SK-MEL-5 (cell line): ENCODE data around the gene MYO16. TPM values are rescaled to one million over a fixed set of nuclear protein-coding genes. Genes with fewer than 3 reads are reported as not detected.

Experiments
- DNase-seq: peaks from one replicate; pipeline ENCODE4 v3.0.0-alpha.2; 2016; ENCODE audit warnings: low read depth, low spot score
- in situ Hi-C: cut with HindIII; loops from 2 replicates; pipeline ENCODE4 v1.10.0; 2016; ENCODE audit warnings: low sequenced_read_pairs, high pct_unique_total_duplicates, low pct_unique_long_range_greater_than_20kb
- total RNA-seq: library from RNA; depleted of rRNA; stranded (reverse); fragments of >200 nt; shearing (Covaris generic); gene quantifications from 2 replicates; pipeline ENCODE4 v1.2.3, GENCODE V29; 2014

Gene MYO16
- total RNA-seq, 1 experiment from 2014 or later: 0.18 TPM

GRCh38 chr13:108645376-108645775 is 16.0 kb downstream of the MYO16 start:
- no peak for DNase-seq
- in situ Hi-C loops: no loop called here

DNA sequence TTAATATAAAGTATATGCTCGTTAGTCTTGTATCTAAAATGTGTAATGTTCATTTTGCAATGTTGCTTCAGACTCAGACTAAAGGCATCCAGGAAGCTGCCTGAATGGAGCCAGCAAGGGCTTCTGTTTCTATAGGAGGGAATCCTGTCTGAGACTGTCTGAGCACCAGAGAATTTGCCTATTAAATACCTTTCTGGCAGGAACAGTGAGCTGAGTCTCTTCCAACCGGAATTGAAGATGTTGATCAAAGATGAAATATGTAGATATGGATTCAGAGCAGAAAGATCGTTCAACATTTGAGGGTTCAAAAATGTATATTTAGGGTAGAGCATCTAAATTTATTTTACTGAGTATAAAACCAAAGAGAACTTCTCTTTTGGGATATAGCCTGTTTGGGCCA is 20.9 kb downstream of the MYO16 start:
- in situ Hi-C loops: no loop called here
- DNase-seq: no peak

DNA sequence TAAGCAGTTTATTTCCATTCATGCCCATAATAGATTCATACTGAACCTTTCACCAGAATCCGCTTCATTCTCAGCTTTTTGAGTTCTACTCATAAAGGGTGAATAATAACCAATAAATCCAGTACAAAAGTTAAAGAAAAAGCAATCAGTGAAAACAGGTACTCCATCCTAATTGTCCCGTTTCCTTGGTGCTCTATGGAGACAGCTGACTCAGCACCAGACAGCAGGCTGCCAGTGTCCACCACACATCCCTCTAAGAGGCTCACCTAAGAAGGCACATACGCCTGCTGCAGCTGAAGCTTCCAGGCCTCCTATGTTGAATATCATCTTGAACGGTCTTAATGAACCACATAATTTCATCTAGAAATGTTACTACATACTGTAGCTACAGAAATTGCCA is 27.3 kb downstream of the MYO16 start:
- no peak for DNase-seq
- in situ Hi-C loops: no loop called here

DNA sequence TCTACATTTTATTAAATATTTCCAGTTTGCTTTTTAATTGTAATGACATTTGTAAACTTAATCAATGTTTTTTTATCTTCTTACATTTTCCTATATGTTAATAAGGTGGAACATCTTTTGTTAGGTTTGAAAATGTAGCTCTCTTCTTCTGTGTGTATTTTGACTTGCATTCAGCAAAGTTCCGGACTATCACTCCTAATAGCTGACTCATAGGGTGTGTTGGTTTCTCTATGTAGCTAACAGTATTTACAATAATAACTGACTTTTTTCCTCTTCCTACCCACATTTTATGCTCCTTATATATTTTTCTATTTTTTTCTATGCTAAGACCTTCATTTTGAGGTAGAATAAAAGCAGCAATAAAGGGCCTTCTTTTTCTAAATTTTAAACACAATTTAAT is 28.1 kb downstream of the MYO16 start:
- DNase-seq: no peak
- in situ Hi-C loops: no loop called here

DNA sequence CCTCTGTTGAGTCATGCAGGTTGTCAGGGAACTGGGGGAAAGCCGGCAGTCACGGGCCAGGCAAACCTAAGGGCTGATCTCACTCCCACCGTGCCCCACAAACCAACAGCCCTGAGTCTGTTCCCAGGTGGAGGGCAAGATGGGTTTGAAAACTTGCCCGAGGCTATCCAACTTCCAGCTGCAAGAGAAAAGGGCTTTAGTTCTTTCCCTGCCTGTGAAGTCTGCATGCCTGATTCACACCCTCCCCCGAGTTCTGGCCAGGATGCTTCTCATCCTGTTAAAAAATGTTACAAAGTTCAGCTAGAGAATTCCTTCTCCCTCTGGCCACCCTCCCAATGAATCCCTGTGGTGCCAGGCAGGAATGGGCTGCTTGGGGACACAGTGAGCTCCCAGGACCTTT is 33.1 kb downstream of the MYO16 start:
- no peak for DNase-seq
- in situ Hi-C loops: no loop called here

DNA sequence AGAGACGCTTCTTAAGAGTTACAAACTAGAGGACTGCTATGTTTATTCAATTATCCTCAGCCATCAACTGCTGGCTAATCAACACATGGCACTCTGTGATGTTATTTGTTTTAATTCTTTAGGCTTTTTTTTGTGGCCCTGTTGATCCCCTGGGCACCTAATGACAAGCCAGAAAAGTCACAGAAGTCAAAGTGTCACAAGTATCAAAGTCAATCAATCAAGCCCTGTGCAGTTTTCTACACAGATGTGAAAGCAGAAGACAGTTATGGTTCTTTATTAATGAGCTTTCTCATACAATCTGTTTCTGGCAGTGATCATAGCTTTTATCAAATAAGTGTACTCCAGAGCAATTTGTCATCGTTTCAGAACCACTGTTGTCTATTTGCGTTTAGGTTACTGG is 34.3 kb downstream of the MYO16 start:
- in situ Hi-C loops: no loop called here
- no peak for DNase-seq

DNA sequence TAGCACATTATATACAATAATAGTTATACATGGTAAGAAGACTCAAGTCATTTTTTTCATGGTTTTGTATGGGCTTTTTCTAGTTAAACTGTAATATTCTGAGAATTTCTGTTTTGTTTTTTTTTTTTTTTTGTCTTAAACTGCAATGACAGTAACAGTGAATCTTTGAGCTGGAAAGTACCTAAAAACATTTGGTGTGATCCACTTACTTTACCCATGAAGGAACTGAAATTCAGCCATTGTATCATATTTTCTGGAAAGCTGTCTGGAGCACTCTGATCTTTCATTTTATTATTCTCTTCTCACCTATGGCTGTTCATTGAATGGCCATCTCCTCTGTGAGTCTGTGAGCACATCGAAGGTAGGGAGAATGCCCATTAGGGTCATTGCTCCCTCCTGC is 37.8 kb downstream of the MYO16 start:
- in situ Hi-C loops: no loop called here
- DNase-seq: no peak

GRCh38 chr13:108669381-108669780 is 40.0 kb downstream of the MYO16 start:
- DNase-seq: no peak
- in situ Hi-C loops: no loop called here

DNA sequence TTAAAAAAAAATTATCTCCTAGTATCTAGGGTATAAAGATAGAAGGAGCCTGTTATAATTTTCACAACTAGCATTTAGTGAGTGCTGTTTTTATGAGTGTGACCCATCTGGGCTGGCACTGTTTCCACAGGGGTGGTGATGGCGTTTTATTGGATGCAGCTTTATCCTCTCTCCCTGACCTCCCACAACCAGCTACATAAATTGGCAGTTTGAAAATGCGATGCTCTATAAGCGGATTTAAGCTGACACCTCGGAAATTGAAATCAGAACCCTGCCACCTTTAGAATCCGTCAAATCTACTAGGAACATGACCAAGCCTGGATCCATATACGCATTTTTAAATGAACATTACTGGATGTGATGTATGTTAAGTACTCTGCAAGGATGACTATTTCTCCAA is 44.9 kb downstream of the MYO16 start:
- DNase-seq: no peak
- in situ Hi-C loops: no loop called here

DNA sequence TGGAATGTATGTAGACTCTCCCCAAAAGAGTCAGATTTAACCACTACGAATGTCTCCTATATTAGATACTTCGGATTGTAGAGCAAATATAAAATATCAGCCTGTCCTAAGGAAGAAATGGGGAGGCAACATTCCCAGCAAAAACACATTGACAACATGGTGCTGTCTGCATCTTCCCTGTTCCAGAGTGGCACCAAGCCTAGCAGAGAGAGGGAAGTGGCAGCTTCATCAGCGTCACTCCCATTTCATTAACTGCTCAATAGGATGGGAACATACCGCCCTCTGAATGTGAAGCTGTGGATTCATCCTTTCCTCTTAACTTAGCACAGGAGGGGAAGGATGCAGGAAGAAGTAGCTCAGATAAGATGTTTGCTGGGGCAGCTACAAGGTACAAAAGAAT is 45.4 kb downstream of the MYO16 start:
- in situ Hi-C loops: no loop called here
- no peak for DNase-seq

DNA sequence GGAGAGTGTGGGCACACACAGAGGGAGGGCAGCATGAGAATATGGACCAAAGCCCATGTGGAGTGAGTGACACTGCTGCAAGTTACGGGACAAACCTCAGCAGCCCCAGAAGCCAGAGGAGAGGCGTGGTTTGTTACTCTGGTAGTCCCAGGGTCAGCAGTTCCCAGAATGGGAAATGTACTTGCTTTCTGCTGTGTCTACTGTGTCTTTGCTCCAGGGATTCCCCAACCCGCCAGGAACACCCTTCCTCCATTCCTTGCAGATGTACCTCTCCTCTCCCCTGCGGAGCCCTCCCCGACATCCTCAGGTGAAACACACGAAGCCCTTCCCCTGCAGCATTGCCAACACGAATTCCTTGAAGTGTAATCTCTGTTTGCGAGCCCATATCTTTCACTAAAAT is 47.2 kb downstream of the MYO16 start:
- in situ Hi-C loops: no loop called here
- DNase-seq: no peak

GRCh38 chr13:108677806-108678205 is 48.4 kb downstream of the MYO16 start:
- in situ Hi-C loops: no loop called here

GRCh38 chr13:108680011-108680410 is 50.6 kb downstream of the MYO16 start:
- DNase-seq: no peak
- in situ Hi-C loops: no loop called here

More at GRCh38 chr13:108677806-108678205, 48.4 kb downstream of the MYO16 start:
- no peak for DNase-seq

DNA sequence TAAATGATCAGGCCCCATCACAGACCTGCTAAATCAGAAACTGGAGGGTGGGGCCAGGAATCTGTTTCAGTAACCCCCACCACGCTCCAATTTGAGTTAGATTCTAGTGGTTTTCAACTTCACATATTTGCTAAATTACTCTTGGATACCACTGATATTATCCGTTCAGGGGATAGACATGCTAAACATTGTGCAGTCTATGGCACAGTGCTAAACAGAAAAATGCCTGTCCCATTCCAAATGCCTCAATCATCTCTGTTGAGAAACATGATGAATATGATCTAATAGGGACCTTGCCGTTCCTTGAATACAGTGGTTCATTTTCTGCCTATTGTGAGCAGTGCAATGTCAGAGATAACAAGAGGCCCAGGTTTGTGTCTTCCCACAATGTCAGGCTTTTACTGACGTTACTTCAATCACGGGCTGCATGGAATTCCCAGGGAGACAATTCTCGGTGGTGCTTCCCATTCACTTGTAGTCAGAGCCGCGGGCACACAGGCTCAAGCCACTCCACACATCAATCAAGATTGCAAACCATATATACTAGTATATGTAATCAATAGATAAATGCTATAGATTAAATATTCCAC is 52.7 kb downstream of the MYO16 start:
- in situ Hi-C loops: no loop called here
- no peak for DNase-seq

DNA sequence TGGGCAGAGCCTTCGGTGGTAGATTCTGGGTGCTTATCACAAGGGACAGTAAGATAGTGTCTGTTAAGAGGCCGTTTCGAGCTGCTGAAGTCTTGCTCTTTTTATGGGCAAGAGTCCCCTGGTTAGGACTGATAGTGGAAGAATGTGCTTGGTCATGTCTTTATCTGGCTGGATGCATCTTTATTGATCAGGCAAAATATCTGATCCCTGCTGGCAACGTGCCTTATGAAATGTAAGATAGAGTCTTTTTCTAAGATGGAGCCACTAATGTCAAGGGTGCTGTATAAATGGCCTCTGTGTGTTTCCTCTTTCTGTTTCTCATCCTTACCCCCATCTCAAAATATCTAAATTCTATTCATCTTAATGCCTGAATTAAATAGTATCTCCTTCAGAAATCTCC is 53.3 kb downstream of the MYO16 start:
- DNase-seq: no peak
- in situ Hi-C loops: no loop called here

DNA sequence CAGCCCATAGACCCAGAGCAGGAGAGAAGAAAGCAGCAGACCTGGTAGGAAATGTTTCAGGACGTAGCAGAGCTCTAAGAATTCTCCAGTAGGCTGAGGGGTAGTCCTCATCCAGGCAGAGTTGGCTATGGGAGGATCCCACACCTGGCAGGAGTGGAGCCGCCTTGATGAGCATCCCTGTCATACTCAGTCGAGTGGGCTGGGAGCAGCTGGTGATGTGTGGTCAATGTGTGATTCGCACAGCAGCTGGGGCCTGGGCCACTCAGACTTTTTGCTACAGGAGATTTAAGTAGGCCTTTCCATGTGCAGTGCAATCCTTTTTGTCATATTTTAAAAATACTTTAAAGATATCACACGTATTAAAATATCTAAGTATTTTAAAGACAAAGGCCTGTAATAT is 56.6 kb downstream of the MYO16 start:
- DNase-seq: no peak
- in situ Hi-C loops: no loop called here

DNA sequence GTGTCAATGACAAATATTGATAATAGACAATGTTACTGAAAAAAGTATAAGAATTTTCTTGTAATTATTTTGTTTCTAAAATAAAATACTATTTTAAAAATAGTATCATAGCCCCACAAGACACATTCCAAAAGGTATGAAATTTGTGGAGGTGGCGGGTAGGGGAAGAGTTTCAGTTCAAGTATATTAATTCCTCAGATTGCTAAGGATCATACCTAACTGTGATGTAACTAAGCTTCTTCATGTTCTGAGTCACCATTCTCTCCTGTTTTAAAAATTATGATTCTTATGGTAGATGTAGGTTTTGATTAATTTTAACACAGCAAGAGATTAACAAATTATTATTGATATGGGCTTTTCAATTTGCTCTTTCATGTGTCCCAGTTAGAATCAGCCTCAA is 61.3 kb downstream of the MYO16 start:
- DNase-seq: no peak
- in situ Hi-C loops: no loop called here

DNA sequence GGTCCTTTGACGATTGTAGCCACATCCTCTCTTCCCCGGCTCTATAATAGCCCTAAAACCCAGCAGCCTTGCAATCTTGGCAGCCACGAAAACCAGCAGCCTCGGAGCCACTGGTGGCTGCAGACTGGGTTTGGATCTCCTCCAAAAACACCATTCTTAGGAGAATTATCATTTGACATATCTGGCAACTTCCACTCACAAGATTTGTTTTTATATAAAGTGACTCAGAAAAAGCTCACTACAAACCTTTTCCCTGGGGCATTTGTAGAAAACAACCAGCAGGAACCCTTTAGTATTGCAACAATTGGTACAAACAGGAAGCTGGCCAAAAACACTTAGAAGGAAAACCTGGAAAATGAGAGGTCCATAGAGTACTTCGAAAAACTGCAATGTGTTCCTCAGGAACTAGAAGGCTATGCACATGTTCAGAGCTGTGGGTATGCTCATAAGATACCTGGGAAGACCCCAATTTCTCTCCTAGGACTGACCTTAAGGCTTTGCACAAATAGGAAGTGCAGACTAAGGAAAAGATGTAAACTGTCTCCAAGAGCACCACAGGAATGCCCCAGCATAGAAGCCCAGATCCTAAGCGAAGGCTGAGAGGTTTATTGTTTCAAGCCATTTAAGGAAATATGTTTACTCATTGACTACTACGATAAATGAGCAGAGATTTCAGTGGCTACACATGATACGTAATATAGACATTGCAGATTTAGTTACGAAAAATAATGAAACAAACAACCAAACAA is 71.2 kb downstream of the MYO16 start:
- no peak for DNase-seq
- in situ Hi-C loops: no loop called here

- in situ Hi-C loops: no loop called here
These were observed 72.8 kb downstream of the MYO16 start for GRCh38 chr13:108702171-108702570.

More at GRCh38 chr13:108702171-108702570, 72.8 kb downstream of the MYO16 start:
- no peak for DNase-seq
